Caco-2 (cell line): Measurements from ENCODE around the gene PLXNA2. TPM values are rescaled to one million over a fixed set of nuclear protein-coding genes. Genes with fewer than 3 reads are reported as not detected.

Experiments used
- BruUV-seq: library from RNA; stranded (reverse); fragments of 400-500 nt; replicated peaks from 2 replicates; lab custom pipeline; 2021; lab: Mats Ljungman, UMichigan
- CTCF ChIA-PET: fragments of 300-600 bp; sonication (Branson Sonifier 250); formaldehyde crosslinking; loops from one replicate; lab custom pipeline; 2022; ENCODE audit warnings: antibody characterized with exemption; lab: Charles Lee
- POLR2A ChIA-PET: fragments of 300-600 bp; sonication (Branson Sonifier 250); formaldehyde crosslinking; loops from one replicate; lab custom pipeline; 2022; ENCODE audit warnings: antibody characterized with exemption; lab: Charles Lee
- DNase-seq, 2 experiments: peaks; one replicate each; pipeline versions ENCODE4 v3.0.0 to v3.0.0-alpha.2; 2020 to 2022
- H3K27me3 ChIP-seq: replicated peaks from 2 replicates; pipeline ENCODE4 v1.6.0; 2011; ENCODE audit warnings: low read length; ENCODE audit not compliant: control insufficient read depth, insufficient read depth
- H3K36me3 ChIP-seq: 2 replicates; pipeline ENCODE4 v1.5.1; 2011; ENCODE audit warnings: low read length; ENCODE audit not compliant: control insufficient read depth, insufficient read depth
- H3K4me1 ChIP-seq: fragments of 250-450 bp; sonication (Bioruptor Pico); 2 replicates; pipeline ENCODE4 v1.5.1; 2020; ENCODE audit warnings: mild to moderate bottlenecking
- H3K4me3 ChIP-seq: 2 replicates; pipeline ENCODE4 v1.5.1; 2011; ENCODE audit warnings: low read depth, mild to moderate bottlenecking, control low read depth, low read length
- H3K9me3 ChIP-seq: fragments of 250-450 bp; sonication (Bioruptor Pico); 2 replicates; pipeline ENCODE4 v1.5.1; 2020; ENCODE audit warnings: mild to moderate bottlenecking, moderate library complexity
- H3K27ac Mint-ChIP-seq: one replicate; pipeline ENCODE4 v1.8.0; 2022; ENCODE audit warnings: mixed read lengths; ENCODE audit not compliant: unreplicated experiment
- H3K27me3 Mint-ChIP-seq: one replicate; pipeline ENCODE4 v1.8.0; 2022; ENCODE audit warnings: mixed read lengths; ENCODE audit not compliant: insufficient read depth, unreplicated experiment
- H3K36me3 Mint-ChIP-seq: one replicate; pipeline ENCODE4 v1.8.0; 2022; ENCODE audit warnings: mild to moderate bottlenecking, mixed read lengths; ENCODE audit not compliant: insufficient read depth, unreplicated experiment
- H3K4me1 Mint-ChIP-seq: one replicate; pipeline ENCODE4 v1.8.0; 2022; ENCODE audit warnings: low read depth, mixed read lengths; ENCODE audit not compliant: unreplicated experiment
- H3K4me3 Mint-ChIP-seq: one replicate; pipeline ENCODE4 v1.8.0; 2022; ENCODE audit warnings: mild to moderate bottlenecking, moderate library complexity, mixed read lengths; ENCODE audit not compliant: unreplicated experiment
- H3K9me3 Mint-ChIP-seq: one replicate; pipeline ENCODE4 v1.8.0; 2022; ENCODE audit warnings: mixed read lengths; ENCODE audit not compliant: unreplicated experiment
- intact Hi-C: fragments of 100-400 bp; cut with micrococcal nuclease; formaldehyde crosslinking; loops from one replicate; pipeline ENCODE4 v1.10.0; 2022; ENCODE audit not compliant: unreplicated experiment
- total RNA-seq: library from RNA; stranded (reverse); gene quantifications from 2 replicates; pipeline ENCODE4 v1.2.3, GENCODE V29; 2022
- TF ChIP-seq, protein P1 (sequence below), 2 experiments: fragments of 200-600 bp in 1 of 2; IDR thresholded peaks; 1 replicate in 1 of 2; 2 replicates in 1 of 2; pipeline versions ENCODE4 v1.5.1 to v1.8.0; 2011 to 2022; ENCODE audit warnings: antibody characterized with exemption in 1 of 2, control low read depth in 1 of 2, inconsistent platforms in 1 of 2, low read depth in 1 of 2, low read length in 1 of 2, mild to moderate bottlenecking in 1 of 2, moderate library complexity in 1 of 2; ENCODE audit not compliant: insufficient read depth in 1 of 2, severe bottlenecking in 1 of 2, unreplicated experiment in 1 of 2

The PLXNA2 gene
- total RNA-seq, 1 experiment from 2014 or later, result 3.2 TPM

DNA sequence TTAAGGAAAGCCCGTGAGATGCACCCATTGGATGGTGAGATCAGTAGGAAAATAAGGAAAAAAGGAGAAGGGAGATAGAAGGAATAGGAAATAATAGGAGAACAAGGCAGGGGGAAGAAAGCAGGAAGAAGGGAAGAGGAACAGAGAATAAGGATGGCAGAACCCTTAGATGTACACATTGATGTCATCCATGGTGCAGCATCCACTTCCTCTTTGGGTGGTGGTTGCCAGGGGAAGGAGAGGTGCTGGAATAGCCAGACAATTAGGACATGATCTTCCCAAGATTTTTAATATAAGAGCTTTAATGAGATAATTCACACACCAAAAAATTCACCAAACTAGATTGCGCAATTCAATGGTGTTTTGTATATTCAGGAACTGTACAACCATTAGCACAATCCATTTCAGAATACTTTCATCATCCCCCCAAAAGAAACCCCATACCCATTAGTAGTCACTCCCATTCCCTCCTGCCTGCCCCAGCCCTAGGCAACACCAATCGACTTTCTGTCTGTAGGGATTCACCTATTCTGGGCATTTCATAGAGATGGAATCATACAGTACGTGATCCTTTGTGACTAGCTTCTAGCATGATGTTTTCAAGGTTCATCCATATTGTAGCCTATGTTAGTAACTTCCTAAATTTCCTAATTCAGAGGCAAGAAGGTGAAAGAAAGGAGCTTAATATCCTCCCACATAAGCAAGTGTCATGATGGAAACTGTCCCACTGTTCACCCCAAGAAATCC is 121.4 kb downstream of the PLXNA2 start:
- H3K4me1 ChIP-seq, result peaks cover 24% of the 10 kb centered on the region
- DNase-seq, result no peak
- no peaks in the 10 kb centered on the region for H3K36me3 ChIP-seq
- H3K9me3 Mint-ChIP-seq, result no peaks in the 10 kb centered on the region
- H3K36me3 Mint-ChIP-seq, result no peaks in the 10 kb centered on the region
- no TSS peak for BruUV-seq
- TF ChIP-seq, protein P1, sequence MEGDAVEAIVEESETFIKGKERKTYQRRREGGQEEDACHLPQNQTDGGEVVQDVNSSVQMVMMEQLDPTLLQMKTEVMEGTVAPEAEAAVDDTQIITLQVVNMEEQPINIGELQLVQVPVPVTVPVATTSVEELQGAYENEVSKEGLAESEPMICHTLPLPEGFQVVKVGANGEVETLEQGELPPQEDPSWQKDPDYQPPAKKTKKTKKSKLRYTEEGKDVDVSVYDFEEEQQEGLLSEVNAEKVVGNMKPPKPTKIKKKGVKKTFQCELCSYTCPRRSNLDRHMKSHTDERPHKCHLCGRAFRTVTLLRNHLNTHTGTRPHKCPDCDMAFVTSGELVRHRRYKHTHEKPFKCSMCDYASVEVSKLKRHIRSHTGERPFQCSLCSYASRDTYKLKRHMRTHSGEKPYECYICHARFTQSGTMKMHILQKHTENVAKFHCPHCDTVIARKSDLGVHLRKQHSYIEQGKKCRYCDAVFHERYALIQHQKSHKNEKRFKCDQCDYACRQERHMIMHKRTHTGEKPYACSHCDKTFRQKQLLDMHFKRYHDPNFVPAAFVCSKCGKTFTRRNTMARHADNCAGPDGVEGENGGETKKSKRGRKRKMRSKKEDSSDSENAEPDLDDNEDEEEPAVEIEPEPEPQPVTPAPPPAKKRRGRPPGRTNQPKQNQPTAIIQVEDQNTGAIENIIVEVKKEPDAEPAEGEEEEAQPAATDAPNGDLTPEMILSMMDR (IDR thresholded peaks at IDR 0.05; ENCODE audit: insufficient read depth in 1 of 2, low read depth in 1 of 2, low read length in 1 of 2, severe bottlenecking in 1 of 2, unreplicated experiment in 1 of 2), result no peak
- intact Hi-C loops, result no loop called here
- no peak overlapping the region for H3K4me3 ChIP-seq
- no peak overlapping the region for H3K27ac Mint-ChIP-seq
- no peaks in the 10 kb centered on the region for H3K9me3 ChIP-seq
- H3K27me3 ChIP-seq, result no peaks in the 10 kb centered on the region
- ChIA-PET POLR2A (no interaction called here), CTCF (interaction anchor here (0.9 to 1.4 kb wide), 3 partner anchors 9 to 1214 kb away, joined by 4 to 5 read pairs (median 4); no protein-coding TSS in a partner anchor)
- H3K27me3 Mint-ChIP-seq, result no peaks in the 10 kb centered on the region
- no peak overlapping the region for H3K4me3 Mint-ChIP-seq
- peaks cover 1% of the 10 kb centered on the region for H3K4me1 Mint-ChIP-seq

DNA sequence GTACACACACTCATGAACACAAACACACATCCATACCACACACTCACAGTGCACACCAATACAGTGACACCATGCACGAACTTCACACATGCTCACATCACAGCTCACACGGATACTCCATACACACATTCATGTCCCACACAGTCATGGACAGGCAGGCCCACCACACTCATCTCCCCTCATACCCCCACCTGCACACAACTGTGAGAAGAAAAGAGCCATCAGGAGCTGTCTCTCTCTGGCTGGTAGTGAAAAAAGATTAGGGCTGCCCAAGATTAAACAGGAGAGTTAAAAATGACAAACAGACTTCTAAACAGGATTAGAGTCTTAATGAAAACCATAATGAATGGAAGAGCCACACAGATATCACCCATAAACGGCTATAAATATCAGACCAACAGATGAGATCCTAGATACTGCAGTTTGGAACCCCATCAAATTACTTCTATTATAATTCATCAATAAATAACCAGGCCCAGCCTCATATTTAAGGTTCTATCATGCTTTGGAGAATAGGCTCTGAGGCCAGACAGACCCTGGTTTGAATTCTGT is 122.3 kb downstream of the PLXNA2 start:
- H3K4me3 Mint-ChIP-seq, result no peak overlapping the region
- peaks cover 24% of the 10 kb centered on the region for H3K4me1 ChIP-seq
- TF ChIP-seq, protein P1 (IDR thresholded peaks at IDR 0.05; ENCODE audit: insufficient read depth in 1 of 2, low read depth in 1 of 2, low read length in 1 of 2, severe bottlenecking in 1 of 2, unreplicated experiment in 1 of 2), result no peak
- intact Hi-C loops, result no loop called here
- peaks cover 10% of the 10 kb centered on the region for H3K4me1 Mint-ChIP-seq
- DNase-seq, result no peak
- no peaks in the 10 kb centered on the region for H3K9me3 ChIP-seq
- CTCF ChIA-PET, result no interaction called here
- H3K9me3 Mint-ChIP-seq, result no peaks in the 10 kb centered on the region
- no peaks in the 10 kb centered on the region for H3K36me3 Mint-ChIP-seq
- no peaks in the 10 kb centered on the region for H3K36me3 ChIP-seq
- H3K27me3 Mint-ChIP-seq, result no peaks in the 10 kb centered on the region
- no peak overlapping the region for H3K27ac Mint-ChIP-seq
- POLR2A ChIA-PET, result no interaction called here
- H3K4me3 ChIP-seq, result no peak overlapping the region
- no peaks in the 10 kb centered on the region for H3K27me3 ChIP-seq
- no TSS peak for BruUV-seq

DNA sequence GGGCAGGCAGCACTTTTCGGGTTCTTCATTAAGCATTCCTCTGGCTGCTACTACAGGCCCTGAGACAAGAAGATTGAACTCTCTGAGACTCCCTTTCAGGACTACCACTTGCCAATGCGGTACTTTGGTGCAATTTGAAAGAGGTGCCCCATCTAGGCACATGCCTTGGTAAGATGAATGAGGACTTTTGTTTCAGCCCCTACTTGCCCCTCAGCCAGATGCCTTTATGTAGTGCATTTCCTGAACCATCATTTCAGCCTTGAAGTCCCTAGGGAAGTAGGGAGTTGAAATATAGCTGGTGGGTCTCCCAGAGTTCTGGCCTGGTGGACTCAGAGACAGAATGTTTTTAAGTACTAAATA is 123.8 kb downstream of the PLXNA2 start:
- BruUV-seq, result no TSS peak
- H3K9me3 ChIP-seq, result no peaks in the 10 kb centered on the region
- Mint-ChIP-seq H3K27ac (peak overlapping the region; percentile 19), H3K27me3 (no peaks in the 10 kb centered on the region), H3K4me1 (peaks cover 12% of the 10 kb centered on the region), H3K36me3 (no peaks in the 10 kb centered on the region), H3K9me3 (no peaks in the 10 kb centered on the region), H3K4me3 (no peak overlapping the region)
- CTCF ChIA-PET, result interaction anchor here (0.9 to 1.9 kb wide), 4 partner anchors 12 to 132 kb away, joined by 3 to 11 read pairs (median 4); no protein-coding TSS in a partner anchor
- POLR2A ChIA-PET, result no interaction called here
- no peak overlapping the region for H3K4me3 ChIP-seq
- peaks cover 24% of the 10 kb centered on the region for H3K4me1 ChIP-seq
- no peaks in the 10 kb centered on the region for H3K27me3 ChIP-seq
- intact Hi-C loops, result no loop called here
- TF ChIP-seq, protein P1 (IDR thresholded peaks at IDR 0.05; ENCODE audit: insufficient read depth in 1 of 2, low read depth in 1 of 2, low read length in 1 of 2, severe bottlenecking in 1 of 2, unreplicated experiment in 1 of 2), result no peak
- DNase-seq, result no peak
- H3K36me3 ChIP-seq, result no peaks in the 10 kb centered on the region
